ENCODE results near the gene TARP.
"Not testable (repeated sequence)": the region's sequence is repeated elsewhere in the genome, so short reads cannot be mapped to it uniquely, and the experiment has no call there.

The TARP gene

DNA sequence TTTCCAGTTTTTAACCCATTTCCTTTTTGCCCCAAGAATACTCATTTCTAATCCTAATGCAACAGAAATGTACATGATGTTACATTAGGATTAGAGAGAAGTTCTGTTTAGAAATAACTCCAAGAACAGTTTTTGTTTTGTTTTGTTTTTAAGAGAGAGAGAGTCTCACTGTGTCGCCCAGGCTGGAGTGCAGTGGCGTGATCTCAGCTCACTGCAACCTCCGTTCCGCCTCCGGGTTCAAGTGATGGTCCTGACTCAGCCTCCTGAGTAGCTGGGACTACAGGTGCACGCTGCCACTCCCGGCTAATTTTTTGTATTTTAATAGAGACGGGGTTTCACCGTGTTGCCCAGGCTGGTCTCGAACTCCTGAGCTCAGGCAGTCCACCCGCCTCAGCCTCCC is 38.7 kb downstream of the TARP start:
- H3K36me3 ChIP-seq = peaks cover 12% of the 10 kb centered on the region
- not testable (repeated sequence) for H3K4me3 ChIP-seq; H3K27ac ChIP-seq; DNase-seq (ENCODE audit: low read depth in 1 of 2, low spot score in 2 of 2); H3K27me3 ChIP-seq (replicated peaks); H3K9me3 ChIP-seq (replicated peaks)
- peaks cover 20% of the 10 kb centered on the region for H3K4me1 ChIP-seq (replicated peaks)

DNA sequence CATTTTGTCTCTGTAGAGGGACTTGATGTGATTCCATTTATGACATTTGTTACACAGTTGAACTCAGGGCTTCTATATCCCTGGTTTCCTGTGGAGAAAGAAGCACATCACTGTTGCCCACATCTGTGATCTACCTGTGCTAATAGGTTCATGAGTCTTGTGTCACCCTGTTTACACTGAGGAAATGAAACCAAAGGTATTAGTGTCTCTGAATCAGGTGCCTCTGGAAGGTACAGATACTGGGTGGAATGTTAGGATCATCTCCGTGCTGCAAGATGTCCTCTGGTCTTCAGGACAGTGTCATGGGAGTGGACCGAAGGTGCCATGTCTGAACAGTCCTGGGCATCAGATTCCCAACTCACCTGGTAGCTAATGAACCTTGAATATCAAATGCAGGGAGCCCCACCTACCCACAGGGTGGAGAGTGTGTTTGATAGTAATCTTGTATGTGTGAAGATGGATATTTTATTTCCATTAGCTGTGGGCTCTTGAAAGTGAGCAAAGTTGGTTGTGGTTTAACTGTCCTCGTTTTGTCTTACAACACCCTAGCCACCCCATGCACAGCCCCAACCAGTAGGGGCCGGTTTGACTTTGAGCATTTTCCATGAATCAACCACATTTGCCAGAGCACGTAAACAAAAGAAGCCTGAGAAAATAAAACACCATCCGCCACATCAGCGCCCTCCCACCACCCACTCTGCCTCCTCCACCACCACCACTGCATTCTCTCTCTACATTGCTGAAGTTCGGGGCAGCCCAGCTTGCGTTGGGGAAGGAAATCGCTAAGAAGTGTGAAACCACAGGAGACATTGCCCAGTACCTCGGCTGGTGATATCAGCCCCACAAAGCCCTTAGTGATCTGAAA is 40.7 kb downstream of the TARP start:
- no peaks in the 10 kb centered on the region for H3K9me3 ChIP-seq (replicated peaks)
- no peak overlapping the region for H3K4me3 ChIP-seq
- peak; percentile 76 to 84 for DNase-seq (ENCODE audit: low read depth in 1 of 2, low spot score in 2 of 2)
- peaks cover 27% of the 10 kb centered on the region for H3K4me1 ChIP-seq (replicated peaks)
- H3K36me3 ChIP-seq = peaks cover 29% of the 10 kb centered on the region
- H3K27me3 ChIP-seq (replicated peaks) = 0 out of 2 replicates have a peak, but pooled peaks cover 3% of the 10 kb centered on the region
- 0 out of 2 replicates have a peak overlapping the region, but pooled peaks have one; percentile 8 for H3K27ac ChIP-seq

DNA sequence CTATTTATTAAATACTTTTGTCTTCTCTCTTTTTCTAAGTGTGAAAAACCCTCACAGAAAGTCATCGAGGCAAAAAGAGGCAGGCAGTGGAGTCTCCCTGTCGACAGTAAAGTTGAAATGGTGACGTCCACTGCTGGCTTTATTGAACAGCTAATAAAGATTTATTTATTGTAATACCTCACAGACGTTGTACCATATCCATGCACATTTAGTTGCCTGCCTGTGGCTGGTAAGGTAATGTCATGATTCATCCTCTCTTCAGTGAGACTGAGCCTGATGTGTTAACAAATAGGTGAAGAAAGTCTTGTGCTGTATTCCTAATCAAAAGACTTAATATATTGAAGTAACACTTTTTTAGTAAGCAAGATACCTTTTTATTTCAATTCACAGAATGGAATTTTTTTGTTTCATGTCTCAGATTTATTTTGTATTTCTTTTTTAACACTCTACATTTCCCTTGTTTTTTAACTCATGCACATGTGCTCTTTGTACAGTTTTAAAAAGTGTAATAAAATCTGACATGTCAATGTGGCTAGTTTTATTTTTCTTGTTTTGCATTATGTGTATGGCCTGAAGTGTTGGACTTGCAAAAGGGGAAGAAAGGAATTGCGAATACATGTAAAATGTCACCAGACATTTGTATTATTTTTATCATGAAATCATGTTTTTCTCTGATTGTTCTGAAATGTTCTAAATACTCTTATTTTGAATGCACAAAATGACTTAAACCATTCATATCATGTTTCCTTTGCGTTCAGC is 43.4 kb downstream of the TARP start:
- Histone ChIP-seq H3K4me1 (replicated peaks) (peaks cover 27% of the 10 kb centered on the region), H3K4me3 (no peak overlapping the region), H3K9me3 (replicated peaks) (no peaks in the 10 kb centered on the region), H3K36me3 (peaks cover 33% of the 10 kb centered on the region), H3K27me3 (replicated peaks) (0 out of 2 replicates have a peak, but pooled peaks cover 3% of the 10 kb centered on the region), H3K27ac (no peak overlapping the region)
- no peak for DNase-seq (ENCODE audit: low read depth in 1 of 2, low spot score in 2 of 2)

DNA sequence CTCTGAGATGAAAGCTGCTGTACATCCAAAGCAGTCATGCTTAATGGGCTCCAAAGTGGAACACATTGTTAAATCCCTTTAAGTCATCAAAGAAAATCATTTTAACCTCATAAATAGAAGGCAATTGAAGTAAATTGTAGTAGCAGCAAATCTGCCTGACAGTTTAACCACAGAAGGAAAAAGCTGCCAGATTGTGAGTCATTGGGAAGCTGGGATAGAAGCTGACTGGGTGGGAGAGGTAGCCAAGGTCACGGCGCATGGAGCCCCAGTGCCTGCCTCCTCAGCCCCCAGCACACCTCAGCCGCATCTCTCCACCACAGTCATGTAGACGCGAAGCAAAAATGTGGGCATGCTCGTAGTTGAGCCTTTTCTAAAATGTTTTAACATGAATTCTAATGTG is 44.0 kb downstream of the TARP start:
- DNase-seq (ENCODE audit: low read depth in 1 of 2, low spot score in 2 of 2) = peak in 1 of 2 experiments; percentile 35
- Histone ChIP-seq H3K4me1 (replicated peaks) (peaks cover 27% of the 10 kb centered on the region), H3K27me3 (replicated peaks) (no peaks in the 10 kb centered on the region)

DNA sequence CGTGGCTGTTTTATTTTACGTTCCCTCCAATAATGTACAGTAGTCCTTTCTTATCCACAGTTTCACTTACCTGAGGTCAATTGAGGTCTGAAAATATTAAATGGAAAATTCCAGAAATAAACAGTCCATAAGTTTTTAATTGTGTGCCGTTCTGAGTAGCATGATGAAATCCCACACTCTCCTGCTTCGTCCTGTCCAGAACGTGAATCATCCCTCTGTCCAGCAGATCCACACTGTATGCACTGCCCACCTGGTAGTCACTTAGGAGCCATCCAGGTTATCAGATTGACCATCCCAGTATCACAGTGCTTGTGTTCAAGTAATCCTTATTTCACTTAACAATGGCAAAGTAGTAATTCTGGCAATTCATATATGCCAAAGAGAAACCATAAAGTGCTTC is 49.0 kb downstream of the TARP start:
- H3K27me3 ChIP-seq (replicated peaks) = no peaks in the 10 kb centered on the region
- no peak for DNase-seq (ENCODE audit: low read depth in 1 of 2, low spot score in 2 of 2)
- H3K36me3 ChIP-seq = peaks cover 68% of the 10 kb centered on the region
- H3K9me3 ChIP-seq (replicated peaks) = no peaks in the 10 kb centered on the region
- H3K4me3 ChIP-seq = no peak overlapping the region
- H3K27ac ChIP-seq = no peak overlapping the region
- H3K4me1 ChIP-seq (replicated peaks) = peaks cover 5% of the 10 kb centered on the region

More for the DNA sequence above, 44.0 kb downstream of the TARP start:
- no peaks in the 10 kb centered on the region for H3K9me3 ChIP-seq (replicated peaks)
- peaks cover 35% of the 10 kb centered on the region for H3K36me3 ChIP-seq
- no peak overlapping the region for H3K27ac ChIP-seq
- H3K4me3 ChIP-seq = no peak overlapping the region

DNA sequence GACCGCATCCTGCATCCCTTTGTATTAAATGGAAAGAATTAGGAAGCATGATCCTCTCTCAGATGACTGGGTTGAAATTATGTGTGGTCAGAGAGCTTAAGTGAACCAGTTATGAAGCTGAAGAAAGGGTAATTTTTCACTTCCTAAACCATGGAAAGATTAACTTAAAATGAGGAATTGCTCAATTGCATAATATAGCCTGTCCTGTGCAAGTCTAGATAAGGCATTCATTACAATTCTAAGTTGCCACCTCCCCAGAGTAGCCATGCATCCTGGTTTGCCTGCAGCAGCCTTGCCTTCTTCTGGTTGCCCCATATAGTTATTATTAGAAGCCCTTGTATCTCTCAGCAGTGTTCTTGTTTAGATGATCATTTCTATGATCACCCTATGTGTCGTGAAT is 50.1 kb downstream of the TARP start:
- no peaks in the 10 kb centered on the region for H3K27me3 ChIP-seq (replicated peaks)
- DNase-seq (ENCODE audit: low read depth in 1 of 2, low spot score in 2 of 2) = no peak
- no peak overlapping the region for H3K4me3 ChIP-seq
- peaks cover 68% of the 10 kb centered on the region for H3K36me3 ChIP-seq
- H3K27ac ChIP-seq = no peak overlapping the region
- H3K9me3 ChIP-seq (replicated peaks) = no peaks in the 10 kb centered on the region
- no peaks in the 10 kb centered on the region for H3K4me1 ChIP-seq (replicated peaks)

DNA sequence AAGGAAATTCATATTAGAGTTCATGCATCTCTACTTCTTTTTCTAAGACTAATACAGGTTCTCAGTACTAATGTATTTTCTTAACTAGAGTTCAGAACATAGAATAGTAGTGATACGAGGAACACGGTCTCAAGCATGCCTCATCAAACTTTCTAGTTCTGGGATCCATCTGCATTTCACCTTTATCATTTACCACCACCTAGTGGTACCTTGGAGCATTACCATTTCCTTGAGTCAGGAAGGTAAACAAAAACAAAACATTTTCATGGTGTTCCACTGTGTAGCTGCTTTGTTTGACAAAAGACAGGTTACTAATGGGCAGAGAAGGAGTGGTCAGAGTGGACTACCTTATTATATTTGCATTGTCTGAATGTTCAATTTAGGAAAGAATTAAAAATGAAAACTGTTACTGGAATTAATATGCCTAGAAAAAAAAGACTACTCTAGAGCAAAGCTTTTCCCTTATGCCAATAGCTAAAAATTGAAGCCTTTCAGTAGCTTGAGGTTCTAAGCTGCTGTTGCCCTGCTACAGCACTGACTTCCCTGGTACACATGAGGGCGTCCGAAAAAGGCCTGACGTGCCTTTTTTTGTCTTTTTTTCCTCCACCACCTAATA is 50.8 kb downstream of the TARP start:
- Histone ChIP-seq H3K27ac (no peak overlapping the region), H3K4me1 (replicated peaks) (no peaks in the 10 kb centered on the region), H3K27me3 (replicated peaks) (no peaks in the 10 kb centered on the region), H3K36me3 (peaks cover 73% of the 10 kb centered on the region), H3K9me3 (replicated peaks) (no peaks in the 10 kb centered on the region), H3K4me3 (no peak overlapping the region)
- peak in 1 of 2 experiments; percentile 36 for DNase-seq (ENCODE audit: low read depth in 1 of 2, low spot score in 2 of 2)

DNA sequence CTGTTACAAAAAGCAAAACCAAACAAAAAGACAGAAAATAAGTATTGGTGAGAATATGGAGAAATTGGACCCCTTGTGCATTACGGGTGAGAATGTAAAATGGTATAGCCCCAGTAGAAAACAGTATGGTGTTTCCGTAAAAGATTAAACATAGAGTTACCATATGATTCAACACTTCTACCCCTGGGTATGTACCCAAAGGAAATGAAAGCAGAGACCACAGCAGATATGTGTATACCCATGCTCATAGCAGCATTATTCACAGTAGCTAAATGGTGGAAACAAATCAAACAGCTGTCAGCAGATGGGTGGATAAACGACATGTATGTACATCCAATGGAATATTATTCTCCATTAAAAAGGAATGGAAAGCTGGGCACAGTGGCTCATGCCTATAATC is 53.0 kb downstream of the TARP start:
- Histone ChIP-seq H3K36me3 (peaks cover 93% of the 10 kb centered on the region), H3K4me1 (replicated peaks) (peaks cover 5% of the 10 kb centered on the region), H3K27ac (no peak overlapping the region), H3K4me3 (no peak overlapping the region), H3K9me3 (replicated peaks) (no peaks in the 10 kb centered on the region), H3K27me3 (replicated peaks) (no peaks in the 10 kb centered on the region)
- no peak for DNase-seq (ENCODE audit: low read depth in 1 of 2, low spot score in 2 of 2)

DNA sequence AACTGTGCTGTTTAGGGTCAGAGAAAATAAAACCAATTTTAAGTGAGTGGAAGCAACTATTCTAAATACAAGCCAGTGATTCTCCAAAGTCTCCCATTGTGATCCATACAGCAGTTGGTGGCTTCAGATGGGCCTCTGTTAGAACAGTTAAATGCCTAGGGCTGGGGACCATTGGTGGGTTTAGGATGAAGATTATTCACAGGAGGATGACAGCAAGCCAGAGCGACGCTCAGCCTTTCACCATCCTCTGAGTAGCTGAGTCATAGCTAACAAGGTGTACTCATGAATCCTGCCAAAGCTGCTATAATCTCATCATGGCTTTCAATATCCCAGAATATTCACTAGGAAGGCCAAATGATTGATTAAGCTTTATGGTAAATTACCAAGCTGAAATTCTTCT is 55.8 kb downstream of the TARP start:
- DNase-seq (ENCODE audit: low read depth in 1 of 2, low spot score in 2 of 2) = no peak
- Histone ChIP-seq H3K4me3 (no peak overlapping the region), H3K9me3 (replicated peaks) (no peaks in the 10 kb centered on the region), H3K27me3 (replicated peaks) (no peaks in the 10 kb centered on the region), H3K4me1 (replicated peaks) (peaks cover 6% of the 10 kb centered on the region), H3K27ac (no peak overlapping the region), H3K36me3 (peaks cover 94% of the 10 kb centered on the region)

DNA sequence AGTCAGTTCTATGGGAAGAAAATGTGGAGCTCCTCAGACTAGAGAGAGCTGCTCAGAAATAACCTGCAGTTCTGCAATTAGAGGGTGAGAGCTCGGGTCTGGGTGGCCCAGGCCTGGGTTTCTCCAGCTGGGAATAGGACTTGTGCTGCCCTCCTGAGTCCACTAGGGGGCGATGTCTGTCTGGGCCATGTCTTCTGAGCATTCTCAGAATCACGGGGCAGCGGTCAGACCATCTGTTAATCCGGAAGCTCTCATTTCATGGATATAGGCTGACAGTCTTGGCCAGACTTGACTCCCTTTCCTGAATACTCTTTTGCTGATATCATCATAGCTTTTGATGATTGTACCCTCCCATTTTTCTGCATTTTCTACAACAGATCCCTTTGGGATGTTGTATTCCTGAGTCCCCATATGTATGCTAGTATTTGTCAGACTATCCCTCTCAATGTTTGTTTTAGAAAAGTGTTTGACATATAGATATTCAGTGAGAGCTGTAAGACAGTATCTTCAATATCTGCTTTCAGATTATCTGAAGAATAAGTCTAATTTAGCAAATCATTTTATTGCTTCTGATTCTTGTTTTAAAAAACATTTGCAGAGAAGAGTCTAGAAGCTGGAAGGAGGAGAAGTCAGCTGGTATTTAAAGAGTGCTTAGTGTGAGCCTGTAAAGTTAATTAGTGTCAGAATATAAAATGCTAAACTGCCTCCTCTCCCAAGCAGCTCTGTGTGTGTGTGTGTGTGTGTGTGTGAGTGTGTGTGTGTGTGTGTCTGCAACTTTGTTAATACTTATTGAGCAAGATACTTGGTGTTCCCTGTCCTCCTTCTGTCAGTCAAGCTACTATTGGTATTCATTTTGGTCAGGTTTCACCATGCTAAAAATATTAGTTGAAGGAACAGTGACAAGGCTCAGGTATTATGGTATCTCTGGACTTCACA is 57.4 kb downstream of the TARP start:
- peak; percentile 63 to 72 for DNase-seq (ENCODE audit: low read depth in 1 of 2, low spot score in 2 of 2)
- H3K27me3 ChIP-seq (replicated peaks) = no peaks in the 10 kb centered on the region
- H3K4me3 ChIP-seq = no peak overlapping the region
- H3K36me3 ChIP-seq = peaks cover 90% of the 10 kb centered on the region
- no peak overlapping the region for H3K27ac ChIP-seq
- H3K4me1 ChIP-seq (replicated peaks) = peaks cover 6% of the 10 kb centered on the region
- H3K9me3 ChIP-seq (replicated peaks) = no peaks in the 10 kb centered on the region

DNA sequence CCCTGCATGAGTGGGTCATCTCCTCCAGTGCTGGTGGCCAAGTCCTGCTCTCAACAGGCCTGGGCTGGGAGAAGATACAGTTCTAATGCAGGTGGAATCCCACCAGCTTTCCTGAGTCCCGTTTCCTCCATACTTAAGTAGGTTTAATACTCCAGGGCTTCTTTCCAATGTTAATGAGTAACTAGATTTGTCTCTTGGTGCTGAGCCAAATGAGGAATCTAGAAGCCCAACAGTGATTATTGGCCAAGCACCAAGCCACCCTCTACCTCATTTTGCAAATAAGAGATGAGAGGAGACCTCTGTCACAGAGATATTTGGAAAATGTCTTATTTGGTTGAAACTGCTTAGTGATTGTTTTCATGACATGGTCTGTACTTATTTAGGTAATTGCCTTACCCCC is 58.3 kb downstream of the TARP start:
- Histone ChIP-seq H3K27me3 (replicated peaks) (no peaks in the 10 kb centered on the region), H3K36me3 (peaks cover 83% of the 10 kb centered on the region), H3K27ac (no peak overlapping the region)

DNA sequence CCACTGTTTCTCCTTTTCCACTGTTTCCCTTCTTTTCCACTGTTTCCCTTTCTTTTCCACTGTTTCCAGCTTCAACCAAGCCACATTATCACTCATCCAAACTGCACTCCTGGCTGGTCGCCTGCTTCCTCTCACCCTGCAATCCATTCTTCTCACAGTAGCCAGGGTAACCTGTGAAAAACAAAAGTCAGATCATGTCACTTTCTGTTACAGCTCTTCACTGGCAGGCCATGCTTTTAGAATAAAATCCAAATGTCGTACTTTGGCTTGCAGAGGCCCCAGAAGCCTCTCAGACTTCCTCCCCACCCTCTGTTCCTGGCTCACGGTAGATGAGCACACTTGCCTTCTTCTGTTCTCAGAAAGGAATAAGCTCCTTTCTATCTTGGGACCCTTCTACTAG is 61.5 kb downstream of the TARP start:
- Histone ChIP-seq H3K27ac (no peak overlapping the region), H3K4me3 (no peak overlapping the region), H3K4me1 (replicated peaks) (peaks cover 6% of the 10 kb centered on the region), H3K27me3 (replicated peaks) (no peaks in the 10 kb centered on the region), H3K9me3 (replicated peaks) (no peaks in the 10 kb centered on the region), H3K36me3 (peaks cover 70% of the 10 kb centered on the region)
- DNase-seq (ENCODE audit: low read depth in 1 of 2, low spot score in 2 of 2) = no peak

More for the DNA sequence above, 58.3 kb downstream of the TARP start:
- Histone ChIP-seq H3K4me3 (no peak overlapping the region), H3K9me3 (replicated peaks) (no peaks in the 10 kb centered on the region), H3K4me1 (replicated peaks) (peaks cover 6% of the 10 kb centered on the region)
- no peak for DNase-seq (ENCODE audit: low read depth in 1 of 2, low spot score in 2 of 2)

DNA sequence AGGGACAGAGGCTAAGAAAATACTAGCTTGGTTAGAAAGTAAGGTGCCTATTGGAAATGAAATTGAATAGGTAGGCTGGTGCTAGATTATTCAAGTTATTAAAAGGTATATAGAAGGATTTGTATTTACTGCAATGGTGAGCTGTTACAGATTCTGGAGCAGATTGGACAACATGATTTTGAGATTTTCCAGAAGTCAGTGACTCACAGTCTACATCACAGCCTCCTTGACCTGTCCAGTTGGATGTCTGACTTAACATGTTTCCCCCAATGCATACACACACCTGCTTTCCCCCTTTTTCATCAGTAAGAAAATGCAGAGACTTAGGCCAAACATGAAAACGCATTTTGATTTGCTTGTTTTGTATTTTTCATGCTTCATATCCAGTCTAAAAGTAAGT is 62.0 kb downstream of the TARP start:
- Histone ChIP-seq H3K4me1 (replicated peaks) (peaks cover 6% of the 10 kb centered on the region), H3K27ac (no peak overlapping the region), H3K36me3 (peaks cover 66% of the 10 kb centered on the region), H3K27me3 (replicated peaks) (no peaks in the 10 kb centered on the region), H3K9me3 (replicated peaks) (no peaks in the 10 kb centered on the region), H3K4me3 (no peak overlapping the region)
- DNase-seq (ENCODE audit: low read depth in 1 of 2, low spot score in 2 of 2) = no peak

Measured in SJSA1 (cell line).